Thymus (tissue), 11 donors: ENCODE data around the gene PEMT. TPM values are rescaled to one million over a fixed set of nuclear protein-coding genes. Genes with fewer than 3 reads are reported as not detected.
A peak's percentile ranks its signal among the peaks of the same experiment; 100 is the strongest.

Experiments used
- DNase-seq, 9 donors: peaks; one replicate each; pipeline ENCODE4 v3.0.0-alpha.2; 2013; ENCODE audit warnings: low spot score in 9 of 9, low read depth in 6 of 9, missing footprints in 1 of 9
- H3K27ac ChIP-seq, 2 donors: one replicate each; pipeline ENCODE4 v1.5.1; 2013; ENCODE audit warnings: control low read depth in 1 of 2, low read depth in 1 of 2, low read length in 1 of 2, mild to moderate bottlenecking in 1 of 2, moderate library complexity in 1 of 2
- H3K27me3 ChIP-seq, 2 donors: one replicate each; pipeline ENCODE4 v1.5.1; 2013; ENCODE audit warnings: low read length in 1 of 2; ENCODE audit not compliant: control insufficient read depth in 2 of 2, insufficient read depth in 1 of 2
- H3K36me3 ChIP-seq, 2 donors: one replicate each; pipeline ENCODE4 v1.5.1; 2013; ENCODE audit warnings: low read length in 1 of 2, mild to moderate bottlenecking in 1 of 2, moderate library complexity in 1 of 2; ENCODE audit not compliant: control insufficient read depth in 2 of 2, insufficient read depth in 2 of 2
- H3K4me1 ChIP-seq, 2 donors: one replicate each; pipeline ENCODE4 v1.5.1; 2013; ENCODE audit warnings: low read length in 2 of 2; ENCODE audit not compliant: control insufficient read depth in 2 of 2, insufficient read depth in 2 of 2
- H3K4me3 ChIP-seq, 2 donors: one replicate each; pipeline ENCODE4 v1.5.1; 2013; ENCODE audit warnings: low read length in 2 of 2, control low read depth in 1 of 2, mild to moderate bottlenecking in 1 of 2
- H3K9me3 ChIP-seq, 2 donors: one replicate each; pipeline ENCODE4 v1.5.1; 2013; ENCODE audit warnings: low read length in 1 of 2, mild to moderate bottlenecking in 1 of 2; ENCODE audit not compliant: control insufficient read depth in 2 of 2, insufficient read depth in 1 of 2
- WGBS: extraction: QIAGEN DNeasy Blood & Tissue Kit; methylation state at CpG from one replicate; pipeline ENCODE4 v1.1.7; 2013; 5-methylcytosine and 5-hydroxymethylcytosine counted together
- polyA plus RNA-seq: library from polyadenylated mRNA; stranded (reverse); fragments of 200-250 nt; gene quantifications from one replicate; pipeline ENCODE4 v1.2.3, GENCODE V29; 2013
- total RNA-seq: library from RNA; stranded (reverse); fragments of 120-200 nt; gene quantifications from one replicate; pipeline ENCODE4 v1.2.4, GENCODE V29; 2013
- donor health status: healthy.

The PEMT gene
- total and polyA plus RNA-seq, 2 donors, result 14.1 to 67.8 TPM

DNA sequence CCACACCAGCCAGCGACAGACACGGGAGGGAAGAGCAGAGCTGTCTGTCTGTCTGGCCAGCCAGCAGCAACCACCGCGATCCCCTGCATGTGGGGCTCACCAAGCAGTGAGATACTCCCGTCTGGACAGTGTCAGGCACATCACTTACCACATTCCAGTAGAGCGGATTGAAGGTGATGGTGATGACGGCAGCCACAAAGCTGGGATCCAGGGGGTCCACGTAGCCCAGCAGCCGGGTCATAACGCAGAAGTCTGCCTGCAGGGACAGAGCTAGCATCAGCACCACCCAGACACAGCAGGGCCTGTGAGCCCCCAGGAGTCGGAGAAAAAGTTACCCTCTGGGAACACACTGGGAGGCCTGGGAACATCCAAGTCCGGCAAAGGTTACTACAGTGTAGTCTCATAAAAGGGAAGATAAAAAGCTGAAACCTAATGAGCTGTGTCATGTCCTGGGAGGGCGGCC, 14.7 kb downstream of the PEMT start:
- Histone ChIP-seq H3K36me3 (no peaks in the 10 kb centered on the region), H3K27ac (no peak overlapping the region)
- no peak for DNase-seq

DNA sequence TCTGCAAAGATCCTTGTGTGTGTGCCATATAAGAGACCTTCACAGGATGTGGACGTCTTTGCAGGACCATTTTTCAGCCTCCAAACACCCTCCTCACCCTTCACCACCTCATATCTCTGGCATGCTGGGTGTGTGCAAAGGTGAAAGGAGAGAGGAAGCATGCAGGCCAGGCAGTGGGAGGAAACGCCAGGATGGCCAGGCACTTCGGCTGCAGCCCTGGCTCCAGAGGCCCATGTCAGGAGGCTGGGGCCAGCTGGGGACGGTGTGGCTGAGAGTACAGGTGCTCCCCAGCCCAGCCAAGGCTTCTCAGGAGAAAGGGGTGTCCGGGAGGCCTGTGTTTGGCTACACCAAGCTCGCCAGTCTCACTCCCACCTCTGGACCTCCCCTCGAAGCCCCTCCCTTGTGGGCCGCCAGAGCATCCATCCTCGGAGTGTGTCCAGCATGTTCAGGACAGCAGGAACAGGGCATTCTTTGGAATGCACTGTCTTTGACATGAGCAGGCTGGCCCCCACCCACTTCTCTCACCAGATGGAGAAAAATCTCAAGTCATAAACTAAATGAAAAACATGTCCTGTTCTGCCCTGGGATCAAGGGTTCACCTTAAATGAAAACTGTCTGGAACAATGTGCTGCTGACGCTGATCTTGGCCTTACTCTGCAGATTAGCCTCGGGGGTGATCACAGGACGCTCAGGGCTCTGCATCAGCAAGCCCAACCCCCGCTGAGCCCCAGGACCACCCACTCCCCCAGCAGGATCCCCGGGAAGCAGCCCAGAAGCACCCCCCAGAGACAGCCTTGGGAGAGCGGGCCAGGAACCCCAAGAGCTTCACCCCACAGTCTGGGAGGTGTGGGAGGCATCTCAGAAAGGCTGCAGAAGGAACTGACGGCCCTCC, 15.9 kb downstream of the PEMT start:
- DNase-seq, result no peak
- 92% methylated on average over 16 of the region's 16 CpGs for WGBS
- no peaks in the 10 kb centered on the region for H3K27me3 ChIP-seq
- no peak overlapping the region for H3K4me3 ChIP-seq
- H3K9me3 ChIP-seq, result no peaks in the 10 kb centered on the region
- H3K36me3 ChIP-seq, result no peaks in the 10 kb centered on the region
- peaks cover 0 to 4% of the 10 kb centered on the region in 2 donors for H3K4me1 ChIP-seq
- H3K27ac ChIP-seq, result peak overlapping the region; percentile 5 to 6

More for the DNA sequence above, 14.7 kb downstream of the PEMT start:
- H3K9me3 ChIP-seq, result no peaks in the 10 kb centered on the region
- H3K27me3 ChIP-seq, result no peaks in the 10 kb centered on the region
- 95% methylated on average over 13 of the region's 13 CpGs for WGBS
- peaks cover 0 to 4% of the 10 kb centered on the region in 2 donors for H3K4me1 ChIP-seq
- H3K4me3 ChIP-seq, result no peak overlapping the region

GRCh38 chr17:17573912-17574311, 17.6 kb downstream of the PEMT start:
- H3K4me1 ChIP-seq, result peaks cover 0 to 4% of the 10 kb centered on the region in 2 donors
- no peak overlapping the region for H3K4me3 ChIP-seq
- no peaks in the 10 kb centered on the region for H3K9me3 ChIP-seq
- 93% methylated on average over 7 of the region's 7 CpGs for WGBS
- no peaks in the 10 kb centered on the region for H3K27me3 ChIP-seq
- no peak for DNase-seq
- no peaks in the 10 kb centered on the region for H3K36me3 ChIP-seq
- H3K27ac ChIP-seq, result no peak overlapping the region

DNA sequence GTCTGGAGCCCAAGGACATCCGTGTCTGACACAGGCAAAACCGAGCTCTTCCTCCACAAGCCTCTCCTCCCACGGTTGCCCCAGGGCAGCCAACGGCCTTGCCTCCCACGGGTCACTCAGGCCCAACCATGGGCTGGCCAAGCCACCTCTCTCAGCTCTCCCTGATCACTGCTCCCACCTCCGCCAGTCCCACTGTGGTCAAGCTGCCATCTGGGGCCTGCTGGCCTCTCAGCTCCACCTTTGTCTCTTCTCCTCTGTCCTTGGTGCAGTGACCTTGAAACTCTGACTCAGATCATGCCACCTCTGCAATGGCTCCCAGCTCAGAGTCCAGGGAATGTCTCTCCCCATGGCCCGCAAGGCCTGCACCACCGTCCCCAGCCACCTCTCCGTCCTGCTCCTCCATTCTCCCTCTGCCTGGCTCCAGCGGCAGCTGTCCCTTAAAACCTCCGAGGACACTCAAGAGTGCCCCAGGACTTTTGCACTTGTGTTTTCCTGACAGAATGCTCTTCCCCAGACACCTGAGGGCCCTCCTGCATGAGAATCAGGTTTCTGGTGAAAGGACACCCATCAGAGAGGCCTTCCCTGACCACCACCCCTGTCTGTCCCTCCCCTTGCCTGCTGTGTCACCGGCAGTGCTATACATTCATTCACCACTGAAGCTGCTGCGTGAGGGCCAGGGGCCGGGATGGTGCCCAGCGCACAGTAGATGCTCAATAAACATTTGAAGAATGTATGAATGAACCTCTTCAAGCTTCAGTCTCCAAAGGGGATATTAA, 19.3 kb downstream of the PEMT start:
- Histone ChIP-seq H3K27me3 (no peaks in the 10 kb centered on the region), H3K9me3 (no peaks in the 10 kb centered on the region), H3K4me3 (no peak overlapping the region), H3K27ac (no peak overlapping the region), H3K4me1 (peaks cover 0 to 8% of the 10 kb centered on the region in 2 donors), H3K36me3 (no peaks in the 10 kb centered on the region)
- DNase-seq, result no peak
- WGBS, result 94% methylated on average over 15 of the region's 15 CpGs

- peaks cover 0 to 9% of the 10 kb centered on the region in 2 donors for H3K4me1 ChIP-seq
Observed at GRCh38 chr17:17570798-17571716, 20.5 kb downstream of the PEMT start.

DNA sequence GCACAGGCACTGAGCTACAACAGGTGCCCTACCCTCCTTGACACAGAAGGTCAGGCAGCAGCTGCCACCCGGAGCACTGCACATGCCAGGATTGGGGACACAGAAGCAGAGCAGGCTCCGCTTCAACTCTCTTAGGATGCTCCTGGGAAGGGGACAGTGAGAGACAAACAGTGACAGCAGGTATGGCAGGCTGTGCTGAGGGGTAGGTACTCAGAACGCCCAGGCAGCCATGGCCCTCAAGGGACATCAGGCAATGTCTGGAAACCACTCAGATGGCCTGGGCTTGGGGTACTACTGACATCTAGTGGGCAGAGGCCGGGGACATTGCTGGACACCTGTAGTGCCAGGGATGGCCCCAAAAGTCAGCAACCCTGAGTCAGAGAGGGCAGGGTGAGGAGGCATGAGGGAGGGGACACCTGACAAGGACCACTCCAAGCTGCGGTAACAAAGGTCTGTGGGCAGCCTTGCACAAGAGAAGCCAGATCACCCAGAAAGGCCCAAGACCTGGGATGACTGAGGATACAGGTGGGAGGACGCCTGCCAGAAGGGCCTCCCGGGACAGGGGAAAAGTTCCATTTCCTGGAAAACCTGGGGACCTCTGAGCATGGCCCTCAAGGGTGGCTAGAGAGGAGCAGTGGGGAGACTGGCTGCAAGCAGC, 21.2 kb downstream of the PEMT start:
- no peak for DNase-seq

More at GRCh38 chr17:17570798-17571716, 20.5 kb downstream of the PEMT start:
- no peak for DNase-seq
- WGBS, result 94% methylated on average over 15 of the region's 15 CpGs
- Histone ChIP-seq H3K27ac (no peak overlapping the region), H3K27me3 (no peaks in the 10 kb centered on the region), H3K9me3 (no peaks in the 10 kb centered on the region), H3K4me3 (no peak overlapping the region), H3K36me3 (no peaks in the 10 kb centered on the region)

DNA sequence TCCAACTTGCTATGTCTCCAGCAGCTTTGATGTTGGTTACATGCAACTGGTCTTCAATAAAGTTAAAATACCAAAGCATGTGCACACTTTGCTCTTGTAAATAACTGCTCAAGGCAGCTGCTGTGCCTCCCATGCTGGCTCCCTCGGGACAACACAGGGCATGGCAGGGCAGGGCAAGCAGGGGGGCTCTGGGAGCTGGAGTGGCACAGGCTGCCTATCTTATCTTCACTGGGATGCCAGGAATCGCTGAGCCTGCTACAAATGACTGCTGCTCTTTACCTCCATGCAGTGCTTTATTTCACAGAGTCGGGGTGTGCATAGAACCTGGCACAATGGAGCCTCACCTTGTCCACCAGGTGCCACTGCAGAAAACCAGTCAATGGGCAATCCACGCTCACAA, 21.8 kb downstream of the PEMT start:
- 96% methylated on average over 4 of the region's 4 CpGs for WGBS
- Histone ChIP-seq H3K4me3 (no peak overlapping the region), H3K27ac (no peak overlapping the region), H3K36me3 (no peaks in the 10 kb centered on the region), H3K4me1 (peaks cover 4 to 23% of the 10 kb centered on the region in 2 donors), H3K9me3 (peaks cover 0 to 5% of the 10 kb centered on the region in 2 donors), H3K27me3 (no peaks in the 10 kb centered on the region)
- no peak for DNase-seq

More for the DNA sequence above, 21.2 kb downstream of the PEMT start:
- Histone ChIP-seq H3K36me3 (no peaks in the 10 kb centered on the region), H3K9me3 (peaks cover 0 to 5% of the 10 kb centered on the region in 2 donors), H3K4me1 (peaks cover under 1 to 17% of the 10 kb centered on the region in 2 donors), H3K27me3 (no peaks in the 10 kb centered on the region), H3K4me3 (no peak overlapping the region), H3K27ac (no peak overlapping the region)
- 95% methylated on average over 7 of the region's 7 CpGs for WGBS

- peak in 8 of 9 donors; percentile 8 to 63 (median 44) for DNase-seq
- 70% methylated on average over 6 of the region's 6 CpGs for WGBS
Observed at GRCh38 chr17:17568772-17569195, 22.7 kb downstream of the PEMT start.

More at GRCh38 chr17:17568772-17569195, 22.7 kb downstream of the PEMT start:
- Histone ChIP-seq H3K27me3 (no peaks in the 10 kb centered on the region), H3K4me1 (peaks cover 4 to 26% of the 10 kb centered on the region in 2 donors), H3K36me3 (no peaks in the 10 kb centered on the region), H3K4me3 (no peak overlapping the region), H3K9me3 (peaks cover 0 to 5% of the 10 kb centered on the region in 2 donors), H3K27ac (no peak overlapping the region)
